ENCODE results near the gene POLR2H.

Gene POLR2H

GRCh38 chr3:184389935-184390528 lies 28.5 kb downstream of the POLR2H start:
- TF ChIP-seq CTCF (IDR thresholded peaks at IDR 0.05): no peak

GRCh38 chr3:184391266-184391665 lies 29.8 kb downstream of the POLR2H start:
- no peak for TF ChIP-seq CTCF (IDR thresholded peaks at IDR 0.05)

GRCh38 chr3:184395320-184395660 lies 33.8 kb downstream of the POLR2H start:
- no peak for TF ChIP-seq CTCF (IDR thresholded peaks at IDR 0.05)

GRCh38 chr3:184399410-184399809 lies 37.9 kb downstream of the POLR2H start:
- no peak for TF ChIP-seq CTCF (IDR thresholded peaks at IDR 0.05)

GRCh38 chr3:184405075-184406030 lies 43.8 kb downstream of the POLR2H start:
- TF ChIP-seq CTCF (IDR thresholded peaks at IDR 0.05): no peak

GRCh38 chr3:184409331-184409926 lies 47.9 kb downstream of the POLR2H start:
- TF ChIP-seq CTCF (IDR thresholded peaks at IDR 0.05): no peak

- no peak for TF ChIP-seq CTCF (IDR thresholded peaks at IDR 0.05)
These were observed 48.5 kb downstream of the POLR2H start for GRCh38 chr3:184409946-184410500.

Data from LNCAP (cell line).